Stimulated activated naive B cell treated with anti-CD40 and anti-IgM and Interleukin-4, amounts not matched to agents 10 μg/mL and 1 μg/mL and 100 μg/mL, for 72 hours (primary cell): ENCODE results near the gene METAP1.
"Not testable (repeated sequence)": the region's sequence is repeated elsewhere in the genome, so short reads cannot be mapped to it uniquely, and the experiment has no call there.

Experiments used
- ATAC-seq, 2 donors: fragments of 150-1000 bp; cut with Tn5 transposase; replicated peaks; 2 replicates each; pipeline ENCODE4 v1.10.0; 2021; ENCODE audit warnings: moderate library complexity in 1 of 2
- DNase-seq: peaks from one replicate; pipeline ENCODE4 v3.0.0; 2021
- H3K27ac Mint-ChIP-seq: one replicate; pipeline ENCODE4 v1.8.0; 2022; ENCODE audit warnings: mild to moderate bottlenecking, mixed read lengths
- H3K27me3 Mint-ChIP-seq, 2 donors: one replicate each; pipeline ENCODE4 v1.8.0; 2022; ENCODE audit warnings: mixed read lengths in 2 of 2
- H3K36me3 Mint-ChIP-seq, 2 donors: one replicate each; pipeline ENCODE4 v1.8.0; 2022; ENCODE audit warnings: mixed read lengths in 2 of 2, mild to moderate bottlenecking in 1 of 2
- H3K4me1 Mint-ChIP-seq, 2 donors: one replicate each; pipeline ENCODE4 v1.8.0; 2022; ENCODE audit warnings: mixed read lengths in 2 of 2, mild to moderate bottlenecking in 1 of 2
- H3K4me3 Mint-ChIP-seq, 2 donors: one replicate each; pipeline ENCODE4 v1.8.0; 2022; ENCODE audit warnings: mild to moderate bottlenecking in 2 of 2, mixed read lengths in 2 of 2, moderate library complexity in 1 of 2
- H3K9me3 Mint-ChIP-seq, 2 donors: one replicate each; pipeline ENCODE4 v1.8.0; 2022; ENCODE audit warnings: mixed read lengths in 2 of 2, mild to moderate bottlenecking in 1 of 2

METAP1 gene

DNA sequence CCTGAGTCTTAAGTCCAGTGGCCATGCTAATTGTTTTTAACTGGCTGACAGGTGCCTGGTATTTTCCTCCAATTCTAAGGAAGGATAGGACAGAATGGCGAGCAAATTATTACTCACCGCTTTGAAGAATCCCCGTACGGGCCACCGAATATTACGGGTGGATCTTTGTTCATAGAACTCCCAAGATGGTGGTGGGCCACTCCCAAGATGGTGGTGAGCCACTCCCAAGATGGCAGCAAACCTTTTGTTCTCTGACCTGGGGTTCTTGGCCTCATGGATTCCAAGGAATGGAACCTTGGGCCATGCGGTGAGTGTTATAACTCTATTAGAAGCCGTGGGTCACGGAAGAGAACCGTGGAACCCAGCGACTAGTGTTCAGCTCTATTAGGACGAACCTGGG, 113.8 kb downstream of the METAP1 start:
- not testable (repeated sequence) for H3K27ac Mint-ChIP-seq, H3K4me1 Mint-ChIP-seq, ATAC-seq, H3K9me3 Mint-ChIP-seq, H3K4me3 Mint-ChIP-seq, H3K36me3 Mint-ChIP-seq, H3K27me3 Mint-ChIP-seq, DNase-seq
